ENCODE data around the gene SEC61G. TPM values are rescaled to one million over a fixed set of nuclear protein-coding genes. Genes with fewer than 3 reads are reported as not detected.

Gene SEC61G
- total RNA-seq, 1 donor from 2014 or later, result 106 TPM

DNA sequence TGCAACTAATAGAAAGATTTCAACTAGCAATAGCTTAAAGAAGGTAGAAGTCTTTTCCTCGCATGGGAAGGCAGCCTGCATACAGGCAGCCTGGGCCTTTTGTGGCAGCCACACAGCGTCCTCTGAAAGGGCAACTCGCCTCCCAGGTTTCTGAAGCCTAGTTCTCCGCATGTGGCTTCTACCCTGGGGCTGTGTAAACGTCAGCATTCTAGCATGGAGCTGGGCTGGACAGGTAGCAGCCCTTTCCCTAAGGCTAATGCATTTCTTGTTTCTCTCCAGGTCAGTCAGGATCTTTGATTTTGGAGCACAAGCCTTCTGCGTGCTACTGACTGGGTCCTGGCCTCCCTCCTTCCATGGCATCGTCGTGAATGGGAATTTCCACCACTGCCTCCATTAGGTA is 23.8 kb upstream of the SEC61G start:
- TF ChIP-seq, protein P1, sequence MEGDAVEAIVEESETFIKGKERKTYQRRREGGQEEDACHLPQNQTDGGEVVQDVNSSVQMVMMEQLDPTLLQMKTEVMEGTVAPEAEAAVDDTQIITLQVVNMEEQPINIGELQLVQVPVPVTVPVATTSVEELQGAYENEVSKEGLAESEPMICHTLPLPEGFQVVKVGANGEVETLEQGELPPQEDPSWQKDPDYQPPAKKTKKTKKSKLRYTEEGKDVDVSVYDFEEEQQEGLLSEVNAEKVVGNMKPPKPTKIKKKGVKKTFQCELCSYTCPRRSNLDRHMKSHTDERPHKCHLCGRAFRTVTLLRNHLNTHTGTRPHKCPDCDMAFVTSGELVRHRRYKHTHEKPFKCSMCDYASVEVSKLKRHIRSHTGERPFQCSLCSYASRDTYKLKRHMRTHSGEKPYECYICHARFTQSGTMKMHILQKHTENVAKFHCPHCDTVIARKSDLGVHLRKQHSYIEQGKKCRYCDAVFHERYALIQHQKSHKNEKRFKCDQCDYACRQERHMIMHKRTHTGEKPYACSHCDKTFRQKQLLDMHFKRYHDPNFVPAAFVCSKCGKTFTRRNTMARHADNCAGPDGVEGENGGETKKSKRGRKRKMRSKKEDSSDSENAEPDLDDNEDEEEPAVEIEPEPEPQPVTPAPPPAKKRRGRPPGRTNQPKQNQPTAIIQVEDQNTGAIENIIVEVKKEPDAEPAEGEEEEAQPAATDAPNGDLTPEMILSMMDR (conservative IDR thresholded peaks at IDR 0.05), result no peak
- DNase-seq (ENCODE audit: low read depth, low spot score), result no peak
- H3K4me3 Mint-ChIP-seq, result no peak overlapping the region
- H3K36me3 Mint-ChIP-seq (ENCODE audit: low read depth), result no peaks in the 10 kb centered on the region
- H3K4me1 Mint-ChIP-seq, result peaks cover 9% of the 10 kb centered on the region
- H3K27ac Mint-ChIP-seq (ENCODE audit: unreplicated experiment), result no peak overlapping the region
- H3K9me3 Mint-ChIP-seq, result no peaks in the 10 kb centered on the region
- H3K27me3 Mint-ChIP-seq (ENCODE audit: low read depth), result peaks cover 4% of the 10 kb centered on the region

DNA sequence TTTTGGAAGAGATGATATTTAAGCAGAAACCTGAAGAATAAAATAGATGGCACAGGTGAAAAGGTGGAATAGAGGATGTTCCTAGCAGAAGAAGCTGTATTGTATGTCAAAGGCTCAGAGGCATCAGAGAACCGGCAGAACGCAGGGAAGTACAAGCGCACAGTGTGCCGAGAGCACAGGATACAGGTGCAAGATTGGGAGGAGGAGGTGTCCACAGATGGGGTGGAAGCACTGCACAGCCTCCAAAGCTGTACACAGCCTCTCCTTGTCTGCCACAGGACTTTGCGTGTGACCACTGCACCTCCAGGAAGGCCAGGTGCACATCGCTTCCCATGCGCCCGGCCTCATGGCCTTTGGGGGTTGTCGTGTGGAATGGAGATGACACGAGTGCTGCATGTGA is 23.3 kb upstream of the SEC61G start:
- TF ChIP-seq, protein P1 (conservative IDR thresholded peaks at IDR 0.05), result no peak
- no peaks in the 10 kb centered on the region for H3K36me3 Mint-ChIP-seq (ENCODE audit: low read depth)
- H3K27me3 Mint-ChIP-seq (ENCODE audit: low read depth), result peaks cover 2% of the 10 kb centered on the region
- DNase-seq (ENCODE audit: low read depth, low spot score), result no peak
- no peaks in the 10 kb centered on the region for H3K9me3 Mint-ChIP-seq
- H3K4me1 Mint-ChIP-seq, result peaks cover 9% of the 10 kb centered on the region
- no peak overlapping the region for H3K4me3 Mint-ChIP-seq
- no peak overlapping the region for H3K27ac Mint-ChIP-seq (ENCODE audit: unreplicated experiment)

DNA sequence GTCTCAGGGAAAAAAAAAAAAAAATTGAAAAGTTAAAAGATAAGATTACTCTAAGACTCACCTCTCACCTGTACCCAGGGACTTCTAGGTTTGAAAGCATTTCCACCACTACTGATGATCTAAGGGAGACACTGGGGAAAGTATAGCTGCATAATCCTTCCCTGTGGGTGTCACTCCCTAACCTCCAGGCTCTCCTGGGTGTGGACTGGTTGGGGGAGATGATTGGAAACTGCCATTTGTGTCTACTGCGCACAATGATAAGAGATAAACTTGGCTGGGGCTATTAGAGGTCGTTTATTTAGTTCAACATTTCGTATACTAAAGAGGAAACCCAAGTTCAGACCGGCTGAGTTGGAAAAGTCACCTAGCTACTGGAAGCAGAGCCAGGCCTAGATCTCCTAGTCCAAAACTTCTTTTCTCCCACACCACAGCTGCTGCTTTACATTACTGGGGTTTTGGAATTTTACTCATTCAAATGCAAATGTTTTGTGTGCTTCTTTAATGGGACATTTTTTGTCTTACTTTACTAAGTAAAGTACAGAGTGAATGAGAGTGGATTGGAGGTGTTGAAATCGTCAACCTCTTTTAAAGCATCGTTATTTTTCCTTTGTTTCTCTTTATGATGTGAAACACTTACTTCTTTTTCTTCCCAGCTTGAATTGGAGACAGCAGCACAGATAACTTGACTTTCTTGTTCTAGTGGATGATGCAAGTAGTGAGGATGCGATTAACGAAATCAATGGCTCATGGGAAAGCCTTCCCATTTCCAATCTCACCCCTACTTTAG is 22.3 kb upstream of the SEC61G start:
- TF ChIP-seq, protein P1 (conservative IDR thresholded peaks at IDR 0.05), result no peak
- Mint-ChIP-seq H3K9me3 (no peaks in the 10 kb centered on the region), H3K4me3 (no peak overlapping the region), H3K27ac (ENCODE audit: unreplicated experiment) (no peak overlapping the region), H3K27me3 (ENCODE audit: low read depth) (peaks cover 2% of the 10 kb centered on the region), H3K4me1 (peaks cover 9% of the 10 kb centered on the region), H3K36me3 (ENCODE audit: low read depth) (no peaks in the 10 kb centered on the region)
- DNase-seq (ENCODE audit: low read depth, low spot score), result no peak

DNA sequence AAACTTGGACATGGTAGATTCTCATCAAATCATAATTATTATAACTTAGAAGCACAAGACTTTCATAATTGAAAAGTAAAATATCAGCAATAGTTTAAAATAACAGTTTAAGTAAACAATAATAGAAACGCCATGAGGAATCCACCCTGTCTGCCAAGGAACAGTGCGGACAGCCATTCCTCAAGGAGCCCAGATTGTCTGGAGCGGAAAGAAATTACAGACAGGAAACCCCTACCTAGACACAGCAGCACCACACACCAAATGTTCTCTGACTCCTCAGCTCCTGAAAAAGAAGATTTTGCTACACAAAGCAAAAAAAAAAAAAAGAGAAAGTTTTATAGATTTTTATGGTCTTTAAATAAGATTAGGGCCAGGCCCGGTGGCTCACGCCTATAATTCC is 21.5 kb upstream of the SEC61G start:
- Mint-ChIP-seq H3K4me3 (no peak overlapping the region), H3K36me3 (ENCODE audit: low read depth) (no peaks in the 10 kb centered on the region), H3K27ac (ENCODE audit: unreplicated experiment) (no peak overlapping the region), H3K4me1 (peaks cover 9% of the 10 kb centered on the region), H3K9me3 (no peaks in the 10 kb centered on the region), H3K27me3 (ENCODE audit: low read depth) (no peaks in the 10 kb centered on the region)
- TF ChIP-seq, protein P1 (conservative IDR thresholded peaks at IDR 0.05), result no peak
- no peak for DNase-seq (ENCODE audit: low read depth, low spot score)

DNA sequence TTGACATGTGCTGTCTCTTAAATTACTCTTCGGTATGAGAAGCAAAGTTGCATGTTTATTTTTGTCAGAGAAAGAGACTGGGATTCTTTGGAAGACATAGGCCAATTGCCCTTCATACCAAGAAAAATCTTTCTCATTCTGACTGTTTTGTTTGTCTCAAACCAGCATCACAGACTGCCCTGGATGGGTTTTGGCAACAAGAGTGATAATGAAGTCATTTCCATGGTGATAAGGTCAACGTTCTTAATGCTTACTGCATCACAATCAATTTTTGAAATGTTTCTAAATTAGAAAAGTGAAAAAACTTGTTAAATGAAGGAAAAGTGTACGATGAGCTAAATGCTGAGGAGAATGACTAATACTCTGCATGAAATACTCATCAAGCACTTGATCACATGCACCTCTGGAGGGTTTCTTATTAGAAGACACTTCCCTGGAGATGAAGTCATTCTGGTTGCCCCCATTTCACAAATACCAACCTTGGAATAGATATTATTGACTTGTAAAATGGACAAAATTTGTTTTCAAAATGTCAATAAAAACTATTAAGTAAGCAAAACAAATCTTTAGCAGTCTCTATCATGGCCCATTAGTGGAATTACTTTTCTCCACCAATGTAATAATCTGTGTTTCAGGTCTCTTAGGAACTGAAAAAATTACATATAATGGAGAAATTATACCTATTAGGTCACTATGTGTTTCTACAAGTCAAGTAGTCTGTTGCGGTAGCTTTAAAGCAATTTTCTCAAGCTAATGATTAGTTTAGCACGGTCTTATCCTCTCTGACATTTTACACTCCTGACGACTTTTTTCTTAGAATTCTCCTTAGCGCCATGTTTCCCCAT is 19.9 kb upstream of the SEC61G start:
- H3K9me3 Mint-ChIP-seq, result no peaks in the 10 kb centered on the region
- TF ChIP-seq, protein P1 (conservative IDR thresholded peaks at IDR 0.05), result no peak
- no peak overlapping the region for H3K4me3 Mint-ChIP-seq
- no peak overlapping the region for H3K27ac Mint-ChIP-seq (ENCODE audit: unreplicated experiment)
- no peaks in the 10 kb centered on the region for H3K36me3 Mint-ChIP-seq (ENCODE audit: low read depth)
- peaks cover 3% of the 10 kb centered on the region for H3K27me3 Mint-ChIP-seq (ENCODE audit: low read depth)
- DNase-seq (ENCODE audit: low read depth, low spot score), result no peak
- H3K4me1 Mint-ChIP-seq, result peaks cover 12% of the 10 kb centered on the region
